Loucy (cell line): ENCODE results near the gene OGFOD3.

ENCODE experiments used
- EZH2phosphoT487 ChIP-seq: fragments of 200-600 bp; IDR thresholded peaks from 2 replicates; pipeline ENCODE4 v1.6.1; 2018; ENCODE audit warnings: antibody characterized with exemption, mild to moderate bottlenecking, moderate library complexity, borderline replicate concordance
- TF ChIP-seq, protein P1 (sequence below): fragments of 200-600 bp; sonication (generic); conservative IDR thresholded peaks from 2 replicates; pipeline ENCODE4 v1.5.1; 2014; ENCODE audit warnings: mild to moderate bottlenecking, antibody characterized with exemption, low read length

DNA sequence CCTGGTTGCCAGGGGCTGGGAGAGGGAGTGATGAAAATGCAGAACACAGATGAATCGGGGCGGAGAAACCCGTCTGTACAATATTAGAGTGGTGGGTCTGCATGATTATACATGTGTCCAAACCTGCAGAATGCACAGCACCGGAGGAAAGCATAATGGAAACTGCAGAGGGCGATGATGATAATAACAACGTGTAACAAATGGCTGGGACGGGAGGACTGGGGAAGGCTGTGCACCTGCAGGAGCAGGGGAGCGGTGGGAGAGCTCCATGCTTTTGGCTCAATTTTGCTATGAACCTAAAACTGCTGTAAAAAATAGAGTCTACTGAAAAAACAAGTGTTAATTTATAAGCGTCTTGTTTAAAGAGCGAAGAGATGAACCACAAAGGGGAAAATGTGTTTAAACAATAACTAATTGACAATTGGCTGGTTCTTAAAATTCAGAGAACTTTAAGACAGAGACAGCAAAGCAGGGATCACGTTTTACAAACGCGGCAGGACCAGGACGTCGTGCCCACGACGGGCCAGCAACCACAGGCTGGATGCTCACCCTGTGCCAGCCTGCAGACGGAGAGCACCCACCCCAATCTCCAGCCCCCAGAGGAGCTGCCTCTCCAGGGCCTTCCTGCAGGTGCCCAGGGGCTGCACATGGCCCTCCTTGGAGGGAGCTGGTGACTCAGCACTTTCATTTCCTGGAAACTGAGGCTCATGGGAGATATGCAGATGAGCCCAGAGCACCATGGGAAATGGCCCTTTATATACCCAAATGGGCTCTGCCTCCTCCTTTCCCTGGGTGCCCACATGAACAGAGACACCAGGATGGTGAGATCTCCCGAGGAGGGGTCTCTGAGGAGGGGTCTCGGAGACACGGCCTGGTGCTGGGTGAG is 59.7 kb downstream of the OGFOD3 start, which contains the start of gene TEX19:
- TF ChIP-seq, protein P1, sequence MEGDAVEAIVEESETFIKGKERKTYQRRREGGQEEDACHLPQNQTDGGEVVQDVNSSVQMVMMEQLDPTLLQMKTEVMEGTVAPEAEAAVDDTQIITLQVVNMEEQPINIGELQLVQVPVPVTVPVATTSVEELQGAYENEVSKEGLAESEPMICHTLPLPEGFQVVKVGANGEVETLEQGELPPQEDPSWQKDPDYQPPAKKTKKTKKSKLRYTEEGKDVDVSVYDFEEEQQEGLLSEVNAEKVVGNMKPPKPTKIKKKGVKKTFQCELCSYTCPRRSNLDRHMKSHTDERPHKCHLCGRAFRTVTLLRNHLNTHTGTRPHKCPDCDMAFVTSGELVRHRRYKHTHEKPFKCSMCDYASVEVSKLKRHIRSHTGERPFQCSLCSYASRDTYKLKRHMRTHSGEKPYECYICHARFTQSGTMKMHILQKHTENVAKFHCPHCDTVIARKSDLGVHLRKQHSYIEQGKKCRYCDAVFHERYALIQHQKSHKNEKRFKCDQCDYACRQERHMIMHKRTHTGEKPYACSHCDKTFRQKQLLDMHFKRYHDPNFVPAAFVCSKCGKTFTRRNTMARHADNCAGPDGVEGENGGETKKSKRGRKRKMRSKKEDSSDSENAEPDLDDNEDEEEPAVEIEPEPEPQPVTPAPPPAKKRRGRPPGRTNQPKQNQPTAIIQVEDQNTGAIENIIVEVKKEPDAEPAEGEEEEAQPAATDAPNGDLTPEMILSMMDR = peak; percentile 43
- no peak for TF ChIP-seq EZH2phosphoT487
